IMR-90 (cell line): ENCODE measurements around the gene ZSCAN31.

Experiments
- CEBPB ChIP-seq: IDR thresholded peaks from 2 replicates; pipeline ENCODE4 v1.6.1; 2012; ENCODE audit warnings: low read depth, low read length, improper control_type of control experiment
- CTCF ChIP-seq: conservative IDR thresholded peaks from 2 replicates; pipeline ENCODE4 v1.5.1; 2012; ENCODE audit warnings: mild to moderate bottlenecking, low read depth, low read length, improper control_type of control experiment
- ELK1 ChIP-seq: fragments of 150-350 bp; IDR thresholded peaks from 2 replicates; pipeline ENCODE4 v1.6.1; 2016; ENCODE audit warnings: low read depth, mild to moderate bottlenecking, low read length, moderate library complexity, borderline replicate concordance
- POLR2A ChIP-seq: IDR thresholded peaks from 2 replicates; pipeline ENCODE4 v1.6.1; 2012; ENCODE audit warnings: mild to moderate bottlenecking, low read depth, low read length
- RFX5 ChIP-seq: IDR thresholded peaks from 2 replicates; pipeline ENCODE4 v1.8.0; 2012; ENCODE audit warnings: low read depth, mild to moderate bottlenecking, low read length, moderate library complexity
- USF2 ChIP-seq: fragments of 150-350 bp; IDR thresholded peaks from 2 replicates; pipeline ENCODE4 v1.6.1; 2017; ENCODE audit warnings: mild to moderate bottlenecking, antibody characterized with exemption, low read length, low read depth

GRCh38 chr6:28354688-28355554 lies 19.0 kb upstream of the ZSCAN31 start:
- no peak for TF ChIP-seq CTCF
- TF ChIP-seq POLR2A = no peak
- no peak for TF ChIP-seq ELK1
- no peak for TF ChIP-seq CEBPB
- no peak for TF ChIP-seq RFX5
- TF ChIP-seq USF2 = no peak
